OCI-M1 (cell line): Measurements from ENCODE around the gene BTAF1.
"Not testable (repeated sequence)": the region's sequence is repeated elsewhere in the genome, so short reads cannot be mapped to it uniquely, and the experiment has no call there.

ENCODE experiments used
- DNase-seq: peaks from one replicate; lab custom pipeline; 2025; lab: John Stamatoyannopoulos, UW

The BTAF1 gene

DNA sequence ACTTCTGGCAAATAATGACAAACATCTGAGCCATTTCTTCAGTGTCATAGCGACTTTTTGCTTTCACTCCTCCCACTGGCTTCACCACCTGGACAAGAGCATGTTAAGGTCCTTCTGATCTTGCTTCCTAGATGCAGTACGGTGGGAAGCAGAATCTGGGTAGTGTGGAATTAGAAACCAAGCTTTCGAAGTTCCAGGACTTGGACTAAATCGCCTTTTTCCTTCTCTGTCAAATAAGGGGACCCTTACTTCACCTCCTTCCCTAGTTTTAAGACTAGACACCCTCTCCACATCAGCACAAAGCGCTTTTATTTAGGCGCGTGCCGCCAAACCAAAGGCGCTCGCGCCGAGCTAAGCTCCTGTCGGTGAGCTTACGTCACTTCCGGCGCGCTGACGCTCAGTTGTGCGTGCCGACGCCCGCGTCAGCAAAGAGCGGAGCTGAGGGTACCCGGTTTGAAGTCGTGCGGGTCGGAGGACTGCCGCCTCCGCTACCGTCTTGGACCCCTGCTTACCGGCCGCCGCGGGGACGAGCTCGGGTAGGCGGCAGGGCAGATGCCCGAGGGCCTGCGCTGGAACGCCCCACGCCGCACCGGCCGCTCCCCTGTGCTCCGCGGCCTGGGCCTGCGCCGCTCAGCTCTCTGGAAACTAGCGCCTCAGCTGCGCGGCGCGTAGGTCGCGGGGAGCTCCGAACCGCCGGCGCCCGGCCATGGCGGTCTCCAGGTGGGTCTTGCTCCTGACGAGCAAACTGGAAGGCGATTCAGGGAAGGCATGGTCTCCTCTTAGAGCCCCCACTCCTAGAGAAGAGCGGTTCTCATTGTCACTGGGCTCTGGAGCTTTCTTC, at the start of gene BTAF1:
Gene BTAF1, plus strand, starts transcription at position 400 of the 841 bp plus-strand sequence. Its CDS starts 307 bp downstream, at position 707.
- DNase-seq = peak; percentile 97

DNA sequence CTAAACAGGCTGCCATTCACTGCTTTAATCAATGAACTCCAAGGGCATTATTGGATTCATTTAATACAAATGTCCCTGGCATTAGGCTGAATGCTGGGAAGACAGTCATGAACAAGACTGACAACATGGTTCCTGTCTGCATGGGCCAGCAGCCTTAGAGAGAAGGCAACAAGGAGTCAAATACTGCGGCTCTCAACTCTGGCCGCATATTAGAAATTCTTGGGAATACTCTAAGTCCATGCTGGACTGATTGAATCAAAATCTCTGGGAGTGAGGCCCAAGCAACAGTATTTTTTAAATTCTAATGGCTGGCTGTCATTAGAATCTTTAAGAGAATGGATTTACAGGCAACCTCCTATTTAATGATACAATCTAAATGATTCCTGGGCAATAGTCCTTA, 48.4 kb upstream of the BTAF1 start:
- no peak for DNase-seq

DNA sequence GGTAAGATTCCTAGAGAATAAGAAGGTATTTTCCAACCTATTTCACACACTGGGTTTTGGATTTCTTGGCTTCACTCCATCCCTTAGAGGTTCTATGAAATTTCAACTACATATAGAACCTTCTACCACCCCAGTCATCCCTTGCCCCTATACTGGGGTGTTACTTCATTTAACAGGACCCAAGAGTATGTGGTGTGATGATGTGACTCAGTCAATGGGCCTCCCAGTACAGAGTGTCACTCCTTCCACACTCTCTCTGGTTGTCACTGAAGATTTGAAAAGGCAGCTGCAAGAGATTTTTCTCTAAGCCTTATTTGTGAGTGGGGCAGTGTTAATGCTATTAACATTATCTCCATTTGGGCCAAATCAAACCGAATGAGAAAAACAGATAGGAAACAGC, 47.8 kb upstream of the BTAF1 start:
- DNase-seq = no peak

- DNase-seq = no peak
These were observed 43.9 kb upstream of the BTAF1 start for GRCh38 chr10:91879515-91880170.

DNA sequence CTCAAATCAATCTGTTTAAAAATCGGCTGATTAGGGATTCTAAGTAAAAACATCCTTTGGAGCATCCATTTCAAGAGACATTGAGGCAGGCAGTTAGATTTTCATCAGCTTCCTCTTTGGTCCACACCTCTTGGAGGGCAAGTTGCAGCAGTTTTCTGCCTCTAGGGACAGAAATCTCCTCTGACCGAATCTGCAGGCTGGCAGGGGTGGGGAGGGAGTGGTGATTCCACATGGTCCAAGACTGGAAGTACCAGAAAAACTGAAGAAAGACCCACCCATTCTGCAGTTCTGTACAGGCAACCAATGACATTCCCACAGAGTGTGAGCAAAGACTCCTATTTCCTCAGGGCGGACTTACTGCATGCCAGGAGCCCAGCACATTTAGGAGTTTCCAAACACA, 43.3 kb upstream of the BTAF1 start:
- DNase-seq = no peak

- no peak for DNase-seq
These were observed 39.8 kb upstream of the BTAF1 start for GRCh38 chr10:91883549-91884444.

- no peak for DNase-seq
These were observed 39.0 kb upstream of the BTAF1 start for GRCh38 chr10:91884536-91884935.

GRCh38 chr10:91885362-91886079, 38.0 kb upstream of the BTAF1 start:
- DNase-seq = no peak

DNA sequence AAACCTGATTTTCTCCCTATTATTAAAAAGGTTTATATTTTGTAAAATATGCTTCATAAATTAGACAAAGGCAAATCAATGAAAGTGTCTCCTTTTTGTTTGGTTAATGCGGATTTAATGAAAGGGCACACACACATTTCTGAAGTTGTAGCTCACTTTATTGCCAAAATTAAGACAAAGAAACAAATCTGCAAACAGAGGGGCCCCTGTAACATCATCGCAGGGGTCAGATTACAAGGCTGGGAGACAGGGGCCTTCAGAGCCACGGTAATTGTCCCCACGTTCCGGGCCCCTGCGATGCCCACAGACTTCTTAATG, 36.7 kb upstream of the BTAF1 start:
- no peak for DNase-seq

- no peak for DNase-seq
These were observed 36.1 kb upstream of the BTAF1 start for GRCh38 chr10:91887272-91888076.

DNA sequence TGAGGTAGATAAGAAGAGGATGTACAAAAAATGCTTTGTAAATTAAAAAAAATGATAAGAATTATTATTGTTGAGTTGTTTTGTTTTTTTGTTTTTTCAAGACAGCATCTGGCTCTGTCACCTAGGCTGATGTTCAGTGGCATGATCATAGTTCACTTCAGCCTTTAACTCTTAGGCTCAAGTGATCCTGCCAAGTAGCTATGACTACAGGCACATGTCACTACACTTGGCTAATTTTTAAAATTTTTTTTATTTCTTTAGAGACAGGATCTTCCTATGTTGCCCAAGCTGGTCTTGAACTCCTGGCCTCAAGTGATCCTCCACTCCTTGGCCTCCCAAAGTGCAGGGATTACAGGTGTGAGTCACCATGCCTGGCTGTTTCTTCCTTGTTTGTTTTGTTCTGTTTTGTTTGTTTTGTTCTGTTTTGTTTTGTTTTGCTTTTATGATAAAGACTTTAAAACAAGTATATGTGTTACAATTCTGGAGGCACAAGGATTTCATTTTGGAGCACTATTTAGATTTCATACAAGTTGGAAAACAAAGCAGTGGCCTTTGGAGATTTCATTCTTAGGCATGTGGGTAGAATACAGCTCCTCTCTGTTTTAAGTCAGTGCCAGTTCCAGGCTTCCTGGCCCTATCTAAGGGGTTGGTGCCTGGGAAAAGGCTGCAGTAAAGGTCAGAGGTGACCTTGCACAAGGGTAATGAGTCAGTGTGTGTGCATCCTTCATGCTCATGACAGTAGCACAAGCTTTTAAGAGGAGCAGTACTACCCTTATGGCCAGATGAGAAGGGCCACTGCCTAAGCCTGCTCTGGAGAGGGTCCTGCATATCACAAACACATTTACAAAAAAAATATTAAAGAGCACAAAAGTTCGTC, 32.2 kb upstream of the BTAF1 start:
- DNase-seq = no peak

GRCh38 chr10:91893051-91893450, 30.5 kb upstream of the BTAF1 start:
- no peak for DNase-seq

DNA sequence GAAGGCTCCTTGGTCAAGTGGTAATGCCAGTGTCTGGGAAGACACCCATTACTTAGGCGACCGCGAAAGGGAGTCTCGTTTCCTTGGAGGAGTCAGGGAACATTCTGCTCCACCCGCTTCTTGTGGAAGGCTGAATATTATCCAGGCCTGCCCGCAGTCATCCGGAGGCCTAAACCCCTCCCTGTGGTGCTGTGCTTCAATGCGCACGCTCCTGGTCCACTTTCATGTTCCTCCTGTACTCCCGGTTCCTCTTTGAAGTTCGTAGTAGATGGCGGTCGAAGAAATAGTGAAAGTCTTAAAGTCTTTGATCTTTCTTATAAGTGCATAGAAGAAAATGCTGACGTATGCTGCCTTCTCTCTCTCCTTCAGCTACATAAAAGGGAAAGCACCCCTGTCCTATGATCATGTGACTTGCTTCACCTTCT, 29.3 kb upstream of the BTAF1 start:
- not testable (repeated sequence) for DNase-seq

DNA sequence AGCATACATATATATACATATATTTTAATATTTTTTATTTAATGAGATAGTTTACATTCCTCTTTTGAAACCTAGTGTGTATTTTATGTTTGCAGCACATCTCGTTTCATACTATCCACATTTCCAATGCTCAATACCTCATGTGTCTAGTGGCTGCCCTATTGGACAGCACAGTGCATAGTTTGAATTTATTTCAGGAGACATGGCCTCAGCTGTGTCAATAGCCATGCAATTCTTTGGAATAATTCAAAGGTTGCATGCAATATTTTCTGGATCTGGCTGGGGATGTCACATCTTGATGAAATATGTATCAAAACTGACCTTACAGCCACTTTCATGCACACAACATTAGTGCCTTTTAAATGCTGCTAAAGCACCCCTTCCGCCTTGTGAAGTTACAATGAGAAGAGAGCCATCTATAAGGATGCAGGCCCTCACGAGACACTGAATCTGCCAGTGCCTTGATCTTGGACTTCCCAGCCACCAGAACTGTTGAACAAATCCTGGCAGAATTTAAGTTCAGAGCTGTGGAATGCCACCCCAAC, 27.3 kb upstream of the BTAF1 start:
- no peak for DNase-seq

GRCh38 chr10:91897421-91897820, 26.1 kb upstream of the BTAF1 start:
- DNase-seq = no peak

DNA sequence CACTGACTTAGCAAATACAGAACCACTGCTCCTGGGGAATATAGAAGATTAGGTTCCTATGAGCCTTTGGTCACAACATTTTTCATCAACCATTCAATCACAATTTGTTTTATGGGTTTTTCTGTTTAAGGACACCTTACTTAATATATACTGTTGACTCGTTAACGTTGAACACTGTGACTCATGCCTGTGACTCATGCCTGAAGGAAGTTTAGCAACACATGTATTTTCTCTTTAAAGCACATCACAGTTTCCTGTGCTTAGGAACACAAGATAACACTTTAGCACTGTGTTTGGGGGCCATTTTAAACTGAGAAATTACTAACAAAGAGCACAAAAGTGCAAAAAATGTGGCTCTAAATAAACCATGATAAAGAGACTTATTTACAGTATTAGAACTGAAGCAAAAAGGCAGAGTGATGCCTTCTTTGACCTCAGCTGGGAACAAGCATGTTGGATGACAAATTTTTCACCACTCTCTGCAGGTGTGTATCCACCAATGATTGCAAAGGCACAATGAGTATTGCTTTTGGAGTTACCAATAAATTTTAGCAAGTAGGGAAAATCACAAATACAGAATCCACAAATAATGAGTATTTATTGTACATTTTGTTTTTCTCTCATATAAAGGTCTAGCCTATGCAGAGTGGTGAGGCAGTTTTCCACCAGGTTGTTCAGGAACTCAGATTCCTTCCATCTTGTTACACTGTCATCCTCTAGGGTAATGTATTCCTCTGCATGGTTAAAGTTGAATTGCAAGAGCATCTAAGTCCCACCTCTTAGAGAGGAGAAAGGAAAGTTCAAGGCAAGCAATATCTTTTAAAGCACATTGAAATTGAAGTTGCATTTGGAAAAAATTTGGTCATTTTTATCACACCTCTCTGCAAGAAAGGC, 21.5 kb upstream of the BTAF1 start:
- peak; percentile 80 for DNase-seq

DNA sequence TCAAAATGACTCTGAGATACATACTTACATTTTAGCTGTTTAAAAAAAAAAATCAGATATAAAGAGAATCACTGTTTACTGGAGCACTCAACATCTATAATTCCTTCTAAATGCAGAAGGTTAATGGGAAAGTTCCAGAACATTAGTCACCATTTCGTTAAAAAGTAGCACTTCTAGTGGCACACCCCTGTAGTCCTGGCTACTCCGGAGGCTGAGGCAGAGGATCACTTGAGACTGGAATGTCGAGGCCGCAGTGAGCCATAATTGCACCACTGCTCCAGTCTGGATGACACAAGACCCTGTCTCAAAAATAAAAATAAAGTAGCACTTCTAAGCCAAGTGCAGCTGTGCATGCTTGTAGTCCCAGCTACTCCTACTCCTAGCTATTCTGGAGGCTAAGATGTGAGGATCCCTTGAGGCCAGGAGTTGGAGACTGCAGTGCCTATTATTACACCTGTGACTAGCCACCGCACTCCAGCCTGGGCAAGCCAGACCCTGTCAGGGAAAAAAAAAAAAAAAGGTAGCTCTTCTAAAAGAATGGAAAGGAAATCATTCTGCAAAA, 16.5 kb upstream of the BTAF1 start:
- DNase-seq = no peak

DNA sequence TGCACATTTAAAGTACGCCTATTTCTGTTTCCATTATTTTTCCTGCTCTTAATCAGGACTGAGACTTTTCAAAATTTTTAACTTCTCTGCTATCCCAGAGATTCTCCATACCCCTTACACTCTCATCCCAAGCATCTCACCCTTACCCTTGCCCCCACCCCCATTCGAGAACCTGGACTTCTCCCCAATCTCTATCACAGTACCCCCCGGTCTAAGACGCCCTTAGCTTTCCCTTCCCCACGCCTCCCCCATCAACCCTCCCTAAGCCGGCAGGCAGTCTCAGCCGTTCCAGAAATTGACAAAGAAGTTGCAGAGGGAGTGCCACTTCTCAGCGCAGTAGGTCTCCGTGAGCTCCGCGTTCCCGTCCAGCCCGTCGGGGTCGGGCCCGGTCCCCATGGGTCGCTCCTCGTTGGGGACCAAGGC, 15.6 kb upstream of the BTAF1 start:
- peak; percentile 58 for DNase-seq
